Heart right ventricle (tissue), 16 donors: ENCODE measurements around the gene AANAT. TPM values are rescaled to one million over a fixed set of nuclear protein-coding genes. Genes with fewer than 3 reads are reported as not detected.

Source experiments
- ATAC-seq, 8 donors: fragments of 200-7000 bp; cut with Tn5 transposase; one replicate each; pipeline ENCODE4 v1.9.1; 2020; ENCODE audit warnings: mild to moderate bottlenecking in 8 of 8, moderate library complexity in 8 of 8, moderate number of reproducible peaks in 1 of 8
- DNase-seq, 2 donors: peaks; one replicate each; pipeline ENCODE4 v3.0.0-alpha.2; 2020
- H3K27ac ChIP-seq, 10 donors: fragments of 200-600 bp; sonication (generic) in 2 of 10; one replicate each; pipeline versions ENCODE4 v1.5.0 to v1.8.0; 2020 to 2022; ENCODE audit warnings: mild to moderate bottlenecking in 3 of 10
- H3K27me3 ChIP-seq, 7 donors: fragments of 200-600 bp; one replicate each; pipeline ENCODE4 v1.8.0; 2021 to 2022; ENCODE audit warnings: mild to moderate bottlenecking in 2 of 7
- H3K36me3 ChIP-seq, 9 donors: fragments of 200-600 bp; sonication (generic) in 1 of 9; one replicate each; pipeline versions ENCODE4 v1.5.0 to v1.8.0; 2020 to 2022; ENCODE audit warnings: mild to moderate bottlenecking in 2 of 9
- H3K4me1 ChIP-seq, 9 donors: fragments of 200-600 bp; sonication (generic) in 1 of 9; one replicate each; pipeline versions ENCODE4 v1.5.0 to v1.8.0; 2020 to 2022; ENCODE audit warnings: mild to moderate bottlenecking in 4 of 9
- H3K4me3 ChIP-seq, 10 donors: fragments of 200-600 bp; sonication (generic) in 2 of 10; one replicate each; pipeline versions ENCODE4 v1.5.0 to v1.8.0; 2020 to 2022; ENCODE audit warnings: mild to moderate bottlenecking in 7 of 10, moderate library complexity in 2 of 10
- H3K9me3 ChIP-seq, 11 donors: fragments of 200-600 bp in 10 of 11; sonication (generic) in 2 of 11; one replicate each; pipeline versions ENCODE4 v1.5.0 to v1.8.0; 2013 to 2022; ENCODE audit warnings: mild to moderate bottlenecking in 2 of 11, control low read depth in 1 of 11, moderate library complexity in 1 of 11
- WGBS, 2 donors: extraction: QIAGEN DNeasy Blood & Tissue Kit; methylation state at CpG; one replicate each; pipeline ENCODE4 v1.1.7; 2013; ENCODE audit warnings: inconsistent platforms in 1 of 2; 5-methylcytosine and 5-hydroxymethylcytosine counted together
- intact Hi-C, 10 donors: fragments of 100-400 bp; cut with DNase I; formaldehyde crosslinking; loops; one replicate each; pipeline versions ENCODE4 v1.11.1 to v1.14.2; 2022
- polyA plus RNA-seq, 2 donors: library from polyadenylated mRNA; stranded (reverse); fragments of 200-250 nt; gene quantifications; one replicate each; pipeline ENCODE4 v1.2.3, GENCODE V29; 2013
- total RNA-seq, 10 donors: library from RNA; stranded (reverse); fragmentation: NEBNext Ultra II Directional in 3 of 10; extraction: Animal tissue kit (Norgen Biotek cat#: 25700) in 3 of 10; gene quantifications; one replicate each; pipeline versions ENCODE4 v1.2.1 to v1.2.4, GENCODE V29; 2021 to 2023
- TF ChIP-seq, protein P1 (sequence below), 9 donors: fragments of 200-600 bp; sonication (generic) in 2 of 9; IDR thresholded peaks; one replicate each; pipeline versions ENCODE4 v1.5.0 to v1.8.0; 2021 to 2022; ENCODE audit warnings: antibody characterized with exemption in 9 of 9, mild to moderate bottlenecking in 5 of 9, moderate library complexity in 1 of 9
- donor health status: Arrhythmogenic right ventricular cardiomyopathy.
- donor health status: ischemic (EF 13 %, LVEDD 7.1; RV severe dilation, severe dysfunction).
- donor health status: healthy with polysubstance abuse.
- donor health status: DM: no; HTN: yes; CAD: no.
- donor health status: DM: no; HTN: no; CAD: no.
- donor health status: ischemic (EF 25% LVEDD 6.9; RV normal size, moderate dysfunction).
- donor health status: ischemic (EF 25% LVEDD 5.7; RV mildly dilated, moderate dysfunction).
- donor health status: healthy.
- donor health status: DM: yes; HTN: yes; CAD: no.
- donor health status: Ischemic cardiomyopathy.
- donor health status: ischemic (EF 35%, LVEDD 5.7; RV mildly dilated, moderate dysfunction).
- donor health status: nonischemic (EF 11% LVEDD 7.7; RV severe dilation, severe dysfunction).
- donor health status: DM: yes; HTN: yes; CAD: no.
- donor health status: PGD.
- donor health status: ischemic (EF 29% LVEDD 5.4; RV normal size, mild dysfunction).
- donor health status: nonischemic (EF 23%, LVEDD 6.1; RV moderate dilation, normal function).

Gene AANAT
- total and polyA plus RNA-seq, 12 donors, result 0.73 to 0.98 TPM; not detected in 10

DNA sequence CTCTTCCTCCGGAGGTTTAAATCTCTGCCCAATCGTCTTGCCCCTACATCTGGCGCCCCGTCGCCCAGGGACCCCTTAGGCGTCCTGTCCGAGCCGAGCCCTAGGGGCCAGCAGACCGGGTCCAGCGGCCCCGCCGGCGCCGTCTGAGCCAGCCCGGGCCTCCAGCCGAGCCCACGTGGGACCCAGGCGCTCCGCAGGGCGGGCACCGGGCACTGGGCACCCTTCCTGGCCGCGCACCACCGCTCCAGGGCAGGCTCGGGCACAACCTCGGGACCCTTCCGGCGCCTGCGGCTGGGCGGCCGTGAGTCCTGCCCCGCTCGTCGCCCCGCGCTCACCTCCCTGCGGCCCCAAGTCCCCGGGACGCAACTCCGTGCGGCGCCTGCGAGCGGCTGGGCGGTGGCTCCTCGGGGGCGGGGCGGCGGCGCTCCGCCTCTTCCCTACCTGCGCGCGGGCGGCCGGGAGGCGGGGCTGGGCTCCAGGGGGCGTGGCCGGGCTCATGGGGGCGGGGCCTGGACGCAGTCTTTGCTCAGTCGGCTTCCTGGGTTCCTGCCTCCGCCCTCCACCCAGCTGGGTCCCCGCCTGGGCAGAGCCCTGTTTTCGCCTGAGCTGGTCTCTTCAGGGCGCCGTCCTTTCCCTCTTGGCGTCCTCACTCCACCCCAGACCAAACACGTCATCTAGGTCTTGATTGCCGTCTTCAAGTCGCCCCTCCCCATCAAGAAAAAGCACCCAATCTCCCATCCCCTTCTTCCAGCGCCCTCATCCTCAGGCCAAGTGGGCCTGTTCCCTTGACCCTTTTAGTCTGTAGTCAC lies 33.8 kb downstream of the AANAT start, which contains the start of gene RHBDF2:
Gene RHBDF2 (minus strand): TSS at position 406 of the 809 bp plus-strand sequence. CDS start 19,899 bp downstream, outside the sequence.
- no peaks in the 10 kb centered on the region for H3K27me3 ChIP-seq
- no peaks in the 10 kb centered on the region for H3K9me3 ChIP-seq
- TF ChIP-seq, protein P1, sequence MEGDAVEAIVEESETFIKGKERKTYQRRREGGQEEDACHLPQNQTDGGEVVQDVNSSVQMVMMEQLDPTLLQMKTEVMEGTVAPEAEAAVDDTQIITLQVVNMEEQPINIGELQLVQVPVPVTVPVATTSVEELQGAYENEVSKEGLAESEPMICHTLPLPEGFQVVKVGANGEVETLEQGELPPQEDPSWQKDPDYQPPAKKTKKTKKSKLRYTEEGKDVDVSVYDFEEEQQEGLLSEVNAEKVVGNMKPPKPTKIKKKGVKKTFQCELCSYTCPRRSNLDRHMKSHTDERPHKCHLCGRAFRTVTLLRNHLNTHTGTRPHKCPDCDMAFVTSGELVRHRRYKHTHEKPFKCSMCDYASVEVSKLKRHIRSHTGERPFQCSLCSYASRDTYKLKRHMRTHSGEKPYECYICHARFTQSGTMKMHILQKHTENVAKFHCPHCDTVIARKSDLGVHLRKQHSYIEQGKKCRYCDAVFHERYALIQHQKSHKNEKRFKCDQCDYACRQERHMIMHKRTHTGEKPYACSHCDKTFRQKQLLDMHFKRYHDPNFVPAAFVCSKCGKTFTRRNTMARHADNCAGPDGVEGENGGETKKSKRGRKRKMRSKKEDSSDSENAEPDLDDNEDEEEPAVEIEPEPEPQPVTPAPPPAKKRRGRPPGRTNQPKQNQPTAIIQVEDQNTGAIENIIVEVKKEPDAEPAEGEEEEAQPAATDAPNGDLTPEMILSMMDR (IDR thresholded peaks at IDR 0.05), result no peak
- H3K4me1 ChIP-seq, result peaks cover 20 to 64% (median 48%) of the 10 kb centered on the region in 9 donors
- H3K27ac ChIP-seq, result peak within 1 kb of the TSS; percentile 83 to 97 (median 92)
- intact Hi-C loops, result loop anchor here in 6 of 10 donors (5.0 to 10.0 kb wide), 4 partner anchors 89 to 196 kb away; partner anchors contain the start of gene QRICH2 (in 3 of the 6)
- WGBS, 2 donors, result 1 to 4% methylated on average over 61 to 72 of the region's 72 CpGs
- H3K36me3 ChIP-seq, result no peaks in the 10 kb centered on the region
- H3K4me3 ChIP-seq, result peak within 1 kb of the TSS; percentile 35 to 85 (median 78)
- DNase-seq (peak; percentile 85 to 94), ATAC-seq (peak; percentile 80 to 91 (median 88))

DNA sequence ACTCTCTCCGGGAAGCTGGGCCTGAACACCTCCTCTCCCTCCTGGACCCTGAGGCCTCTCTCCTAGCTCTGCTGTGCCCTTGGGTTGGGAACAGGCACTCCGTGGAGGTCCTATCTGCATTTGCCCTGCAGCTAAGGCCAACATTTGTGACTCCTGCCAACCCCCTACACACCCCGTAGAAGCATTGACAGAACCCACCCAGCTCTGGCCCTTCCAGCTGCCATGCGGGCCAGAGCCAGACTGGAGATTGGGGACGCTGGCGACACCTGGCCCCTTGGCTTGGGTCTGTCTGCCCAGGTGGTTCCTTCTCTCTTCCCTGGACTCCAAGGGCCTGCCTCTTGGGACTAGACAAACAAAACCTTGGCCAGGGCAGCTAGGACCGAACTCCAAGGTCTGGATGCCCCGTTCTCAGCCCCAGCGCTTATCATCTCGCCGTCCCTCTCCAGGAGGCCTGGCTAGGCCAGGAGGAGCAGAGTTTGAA lies 34.5 kb downstream of the AANAT start:
- no peak for ATAC-seq
- H3K4me1 ChIP-seq, result peaks cover 22 to 63% (median 42%) of the 10 kb centered on the region in 9 donors
- peak overlapping the region; percentile 35 to 85 (median 78) for H3K4me3 ChIP-seq
- 76 to 78% methylated on average over 11 of the region's 11 CpGs for WGBS, 2 donors
- no peaks in the 10 kb centered on the region for H3K9me3 ChIP-seq
- TF ChIP-seq, protein P1 (IDR thresholded peaks at IDR 0.05), result no peak
- peak overlapping the region; percentile 83 to 97 (median 92) for H3K27ac ChIP-seq
- H3K27me3 ChIP-seq, result peaks cover 0 to 4% (median 0%) of the 10 kb centered on the region in 7 donors
- no peaks in the 10 kb centered on the region for H3K36me3 ChIP-seq
- DNase-seq, result no peak
- intact Hi-C loops, result loop anchor here in 6 of 10 donors (5.0 to 10.0 kb wide), 4 partner anchors 90 to 197 kb away; partner anchors contain the start of gene QRICH2 (in 3 of the 6)

- 84 to 87% methylated on average over 8 of the region's 8 CpGs for WGBS, 2 donors
- Histone ChIP-seq H3K27me3 (peaks cover 0 to 9% (median 0%) of the 10 kb centered on the region in 7 donors), H3K36me3 (no peaks in the 10 kb centered on the region), H3K4me1 (peaks cover 18 to 56% (median 37%) of the 10 kb centered on the region in 9 donors), H3K4me3 (no peak overlapping the region), H3K27ac (peak overlapping the region in 4 of 10 donors; percentile 83 to 96 (median 94)), H3K9me3 (no peaks in the 10 kb centered on the region)
- ATAC-seq (no peak), DNase-seq (no peak)
- intact Hi-C loops, result loop anchor here in 6 of 10 donors (5.0 to 10.0 kb wide), 4 partner anchors 90 to 198 kb away; partner anchors contain the start of gene QRICH2 (in 3 of the 6)
- TF ChIP-seq, protein P1 (IDR thresholded peaks at IDR 0.05), result no peak
Measured at GRCh38 chr17:76502341-76503211, 35.2 kb downstream of the AANAT start.
